H9 (cell line): Measurements from ENCODE around the gene HTR1E. TPM values are rescaled to one million over a fixed set of nuclear protein-coding genes. Genes with fewer than 3 reads are reported as not detected.

Experiments used
- DNase-seq: peaks from one replicate; pipeline ENCODE4 v3.0.0-alpha.2; 2017
- H2AFZ ChIP-seq: one replicate; pipeline ENCODE4 v1.6.1; 2013; ENCODE audit warnings: mild to moderate bottlenecking, low read length, control low read depth, moderate library complexity
- H2AK5ac ChIP-seq: 2 replicates; pipeline ENCODE4 v1.6.1; 2013; ENCODE audit warnings: low read length, control low read depth, mixed read lengths; ENCODE audit not compliant: insufficient read length
- H2BK120ac ChIP-seq: one replicate; pipeline ENCODE4 v1.6.1; 2013; ENCODE audit warnings: low read depth, mild to moderate bottlenecking, low read length, control low read depth, inconsistent platforms; ENCODE audit not compliant: poor library complexity, severe bottlenecking
- H2BK12ac ChIP-seq: 2 replicates; pipeline ENCODE4 v1.6.1; 2013; ENCODE audit warnings: low read length, control low read depth, mixed read lengths, low read depth; ENCODE audit not compliant: insufficient read length
- H2BK15ac ChIP-seq: 2 replicates; pipeline ENCODE4 v1.6.1; 2013; ENCODE audit warnings: low read depth, low read length, control low read depth
- H2BK20ac ChIP-seq: one replicate; pipeline ENCODE4 v1.6.1; 2013; ENCODE audit warnings: low read depth, mild to moderate bottlenecking, low read length, control low read depth, inconsistent platforms; ENCODE audit not compliant: poor library complexity, severe bottlenecking
- H2BK5ac ChIP-seq: 2 replicates; pipeline ENCODE4 v1.6.1; 2013; ENCODE audit warnings: low read length, control low read depth, mixed read lengths; ENCODE audit not compliant: insufficient read length
- H3K14ac ChIP-seq: 2 replicates; pipeline ENCODE4 v1.6.1; 2013; ENCODE audit warnings: low read length, control low read depth; ENCODE audit not compliant: insufficient read depth
- H3K18ac ChIP-seq: 2 replicates; pipeline ENCODE4 v1.6.1; 2013; ENCODE audit warnings: low read depth, mild to moderate bottlenecking, mixed read lengths, low read length, control low read depth; ENCODE audit not compliant: insufficient read length
- H3K23ac ChIP-seq: 2 replicates; pipeline ENCODE4 v1.6.1; 2013; ENCODE audit warnings: low read length, control low read depth, mixed read lengths, low read depth; ENCODE audit not compliant: insufficient read length
- H3K23me2 ChIP-seq: 2 replicates; pipeline ENCODE4 v1.6.1; 2013; ENCODE audit warnings: low read depth, mild to moderate bottlenecking, mixed read lengths, low read length, control low read depth; ENCODE audit not compliant: insufficient read length, poor library complexity, severe bottlenecking
- H3K27ac ChIP-seq: 2 replicates; pipeline ENCODE4 v1.5.1; 2013; ENCODE audit warnings: low read length, control low read depth, mixed read lengths, low read depth; ENCODE audit not compliant: insufficient read length
- H3K27me3 ChIP-seq: 2 replicates; pipeline ENCODE4 v1.6.1; 2013; ENCODE audit warnings: low read length, control low read depth, inconsistent platforms; ENCODE audit not compliant: insufficient read depth
- H3K4ac ChIP-seq: 2 replicates; pipeline ENCODE4 v1.6.1; 2013; ENCODE audit warnings: low read depth, mild to moderate bottlenecking, control low read depth, inconsistent platforms, low read length, moderate library complexity
- H3K4me1 ChIP-seq: 2 replicates; pipeline ENCODE4 v1.6.1; 2013; ENCODE audit warnings: low read length, control low read depth, inconsistent platforms; ENCODE audit not compliant: insufficient read depth
- H3K4me2 ChIP-seq: 2 replicates; pipeline ENCODE4 v1.6.1; 2013; ENCODE audit warnings: low read length, control low read depth, mixed read lengths; ENCODE audit not compliant: insufficient read length, insufficient read depth
- H3K56ac ChIP-seq: 2 replicates; pipeline ENCODE4 v1.6.1; 2013; ENCODE audit warnings: low read depth, mild to moderate bottlenecking, mixed read lengths, low read length, control low read depth; ENCODE audit not compliant: insufficient read length
- H3K79me1 ChIP-seq: 2 replicates; pipeline ENCODE4 v1.6.1; 2013; ENCODE audit warnings: low read depth, mild to moderate bottlenecking, moderate library complexity, low read length, control low read depth, inconsistent platforms; ENCODE audit not compliant: insufficient read depth, poor library complexity, severe bottlenecking
- H3K79me2 ChIP-seq: 2 replicates; pipeline ENCODE4 v1.6.1; 2013; ENCODE audit warnings: low read length, control low read depth, inconsistent platforms; ENCODE audit not compliant: insufficient read depth
- H3K9ac ChIP-seq: 2 replicates; pipeline ENCODE4 v1.6.1; 2013; ENCODE audit warnings: low read length, control low read depth, mixed read lengths; ENCODE audit not compliant: insufficient read length; ENCODE audit errors: extremely low read depth
- H3K9me3 ChIP-seq: one replicate; pipeline ENCODE4 v1.6.1; 2013; ENCODE audit warnings: low read depth, low read length, inconsistent platforms; ENCODE audit not compliant: control insufficient read depth
- H3T11ph ChIP-seq: one replicate; pipeline ENCODE4 v1.6.1; 2013; ENCODE audit warnings: mild to moderate bottlenecking, low read length, control low read depth, inconsistent platforms
- H4K20me1 ChIP-seq: one replicate; pipeline ENCODE4 v1.6.1; 2013; ENCODE audit not compliant: control insufficient read depth, insufficient read length, insufficient read depth
- H4K5ac ChIP-seq: 2 replicates; pipeline ENCODE4 v1.6.1; 2013; ENCODE audit warnings: low read depth, mild to moderate bottlenecking, mixed read lengths, low read length, control low read depth; ENCODE audit not compliant: insufficient read length
- H4K8ac ChIP-seq: replicated peaks from 2 replicates; pipeline ENCODE4 v1.6.1; 2013; ENCODE audit warnings: low read length, control low read depth, mixed read lengths, low read depth; ENCODE audit not compliant: insufficient read length
- H4K91ac ChIP-seq: 2 replicates; pipeline ENCODE4 v1.6.1; 2013; ENCODE audit warnings: low read depth, mild to moderate bottlenecking, moderate library complexity, mixed read lengths, low read length, control low read depth; ENCODE audit not compliant: insufficient read length
- H3K27ac Mint-ChIP-seq, 3 experiments: 2 replicates in 2 of 3; 3 replicates in 1 of 3; pipeline ENCODE4 v1.8.0; 2020 to 2021; ENCODE audit warnings: mixed read lengths in 3 of 3, mild to moderate bottlenecking in 1 of 3, moderate library complexity in 1 of 3
- H3K27me3 Mint-ChIP-seq: 2 replicates; pipeline ENCODE4 v1.8.0; 2021; ENCODE audit warnings: low read depth, mild to moderate bottlenecking, moderate library complexity, mixed read lengths
- H3K36me3 Mint-ChIP-seq, 3 experiments: 2 replicates in 2 of 3; 3 replicates in 1 of 3; pipeline ENCODE4 v1.8.0; 2020 to 2021; ENCODE audit warnings: low read depth in 3 of 3, mixed read lengths in 3 of 3; ENCODE audit not compliant: insufficient read depth in 1 of 3
- H3K4me1 Mint-ChIP-seq, 2 experiments: 2 replicates each; pipeline ENCODE4 v1.8.0; 2020; ENCODE audit warnings: mixed read lengths in 2 of 2
- H3K4me3 Mint-ChIP-seq, 2 experiments: 2 replicates in 1 of 2; 3 replicates in 1 of 2; pipeline ENCODE4 v1.8.0; 2020 to 2021; ENCODE audit warnings: mild to moderate bottlenecking in 2 of 2, mixed read lengths in 2 of 2, moderate library complexity in 1 of 2
- H3K9me3 Mint-ChIP-seq, 2 experiments: 2 replicates in 1 of 2; 3 replicates in 1 of 2; pipeline ENCODE4 v1.8.0; 2020; ENCODE audit warnings: mild to moderate bottlenecking in 2 of 2, mixed read lengths in 2 of 2, moderate library complexity in 1 of 2
- CTCF ChIP-seq: fragments of 200-600 bp; sonication (generic); conservative IDR thresholded peaks from 3 replicates; pipeline ENCODE4 v1.8.0; 2021; ENCODE audit warnings: antibody characterized with exemption, mild to moderate bottlenecking
- WGBS: extraction: QIAGEN DNeasy Blood & Tissue Kit; methylation state at CpG from one replicate; pipeline ENCODE4 v1.1.7; 2013; ENCODE audit warnings: missing lambda C conversion rate, low lambda C conversion rate, mixed read lengths; ENCODE audit not compliant: insufficient read length; ENCODE audit errors: extremely low coverage; 5-methylcytosine and 5-hydroxymethylcytosine counted together
- total RNA-seq: library from RNA; stranded (reverse); gene quantifications from 2 replicates; pipeline ENCODE4 v1.2.1, GENCODE V29; 2021

Gene HTR1E
- total RNA-seq, 1 experiment from 2014 or later, result not detected

DNA sequence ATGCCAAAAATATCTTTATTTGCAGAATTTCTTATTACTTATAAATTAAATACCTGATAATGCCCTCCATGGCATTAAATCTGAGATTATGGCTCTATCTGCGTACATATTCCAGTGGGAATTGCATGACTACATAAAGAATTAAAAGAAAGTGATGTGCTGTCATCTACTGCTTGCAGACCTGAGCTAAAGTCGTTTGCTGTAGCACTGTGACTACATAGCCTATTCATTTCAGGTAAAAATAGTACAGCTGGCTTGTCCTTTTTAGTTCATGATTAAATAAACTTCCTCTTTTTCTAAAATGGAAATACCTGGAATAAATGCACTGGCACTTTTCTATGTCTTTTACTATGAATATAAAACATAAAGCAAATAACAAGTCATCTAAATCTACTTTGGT, 79.4 kb downstream of the HTR1E start:
- Histone ChIP-seq H3K4me1 (no peaks in the 10 kb centered on the region), H3K27me3 (no peaks in the 10 kb centered on the region)

More for the DNA sequence above, 79.4 kb downstream of the HTR1E start:
- Histone ChIP-seq H2BK12ac (no peak overlapping the region), H3K14ac (no peak overlapping the region), H3K9ac (no peak overlapping the region), H4K20me1 (no peaks in the 10 kb centered on the region), H2BK5ac (no peak overlapping the region), H3K79me2 (no peaks in the 10 kb centered on the region), H3K18ac (no peak overlapping the region), H3K27ac (no peak overlapping the region), H3T11ph (no peak overlapping the region), H2AFZ (no peak overlapping the region), H3K23ac (no peak overlapping the region), H4K5ac (no peak overlapping the region), H3K56ac (no peak overlapping the region), H2BK120ac (no peak overlapping the region), H3K23me2 (no peaks in the 10 kb centered on the region), H3K4ac (no peak overlapping the region), H3K4me2 (no peak overlapping the region), H3K9me3 (no peaks in the 10 kb centered on the region), H3K79me1 (no peaks in the 10 kb centered on the region), H4K8ac (no peak overlapping the region), H4K91ac (no peak overlapping the region), H2BK15ac (no peak overlapping the region), H2AK5ac (no peak overlapping the region), H2BK20ac (no peak overlapping the region)
- DNase-seq, result no peak
- Mint-ChIP-seq H3K36me3 (peaks cover 0 to 1% (median 0%) of the 10 kb centered on the region in 3 experiments; a peak in 2 of 7 replicates), H3K4me1 (peaks cover 3 to 4% of the 10 kb centered on the region in 2 experiments), H3K4me3 (no peak overlapping the region), H3K27ac (no peak overlapping the region), H3K27me3 (no peaks in the 10 kb centered on the region; the same call in 1 of the 2 replicates), H3K9me3 (peaks cover 3 to 7% of the 10 kb centered on the region in 2 experiments; a peak in 4 of 5 replicates)
- no CpG with 5 or more reads among the region's 2 CpGs for WGBS
- TF ChIP-seq CTCF, result no peak
